ENCODE results near the gene SLC39A5. TPM values are rescaled to one million over a fixed set of nuclear protein-coding genes. Genes with fewer than 3 reads are reported as not detected.

SLC39A5 gene
- total and polyA plus RNA-seq, 2 of the 8 experiments (the other 6 are each of a cell fraction or from before 2014, with no cell fraction given), result 0.27 TPM; not detected in 1

DNA sequence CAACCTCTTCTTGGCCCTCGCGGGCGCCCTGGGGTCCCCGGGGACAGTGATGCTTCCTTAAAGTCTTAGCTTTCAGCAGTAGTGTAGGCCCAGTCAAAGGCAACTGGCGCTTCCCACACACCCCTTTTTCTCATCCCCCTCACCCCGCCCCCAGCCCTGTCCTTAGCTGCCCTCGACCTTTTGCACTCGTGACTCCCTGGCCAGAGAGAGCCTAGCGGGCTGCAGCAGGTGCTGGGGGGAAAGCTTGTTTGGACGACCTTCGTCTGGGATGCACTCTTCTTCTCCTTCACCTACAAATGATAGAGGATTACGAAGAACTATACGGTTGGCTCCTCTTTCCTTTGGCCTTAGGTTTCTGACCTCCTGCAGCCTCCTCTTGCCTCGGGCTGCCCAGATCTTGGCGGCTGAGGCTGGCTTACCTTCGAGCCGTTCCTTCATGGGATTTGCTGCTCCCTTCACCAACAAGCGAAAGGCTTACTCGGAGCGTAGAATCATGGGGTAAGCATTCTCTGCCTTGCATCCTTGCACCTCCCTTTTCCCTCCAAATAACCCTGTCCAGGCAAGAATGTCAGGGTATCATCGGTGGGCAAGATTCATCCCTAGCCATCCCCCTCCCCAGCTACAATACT is 37.7 kb downstream of the SLC39A5 start:
- no peak overlapping the region for H3K23ac ChIP-seq (ENCODE audit: insufficient read length)
- no peak overlapping the region for H2BK20ac ChIP-seq (ENCODE audit: low read length)
- H3K9me3 ChIP-seq (ENCODE audit: insufficient read depth in 2 of 2, low read depth in 1 of 2, low read length in 1 of 2), result no peaks in the 10 kb centered on the region
- no peaks in the 10 kb centered on the region for H3K27me3 ChIP-seq (replicated peaks in 1 of 4; ENCODE audit: control insufficient read depth in 3 of 4, extremely low read depth in 1 of 4, insufficient read depth in 3 of 4, low read length in 3 of 4)
- H3K36me3 ChIP-seq (ENCODE audit: control insufficient read depth in 2 of 4, insufficient read depth in 4 of 4, low read length in 3 of 4), result peaks cover 0 to 26% (median 4%) of the 10 kb centered on the region in 4 experiments; a peak in 3 of 8 replicates
- WGBS, 2 experiments (ENCODE audit: extremely low coverage in 1 of 2, insufficient coverage in 1 of 2, insufficient read length in 1 of 2, insufficient replicate concordance in 2 of 2, low coverage in 1 of 2, low lambda C conversion rate in 2 of 2, missing lambda C conversion rate in 1 of 2), result 33% methylated on average over 21 of the region's 21 CpGs; no CpG with 5 or more reads in 1 of the 2 experiments
- no peak overlapping the region for H4K5ac ChIP-seq (ENCODE audit: insufficient read length, low read depth, low read length)
- CTCF ChIA-PET (ENCODE audit: partially characterized antibody), result interaction anchor here (0.5 to 4.5 kb wide), 22 partner anchors 8 to 387 kb away, joined by 3 to 26 read pairs (median 4); partner anchors contain the start of genes ANKRD52 and RNF41
- H3K56ac ChIP-seq (replicated peaks; ENCODE audit: insufficient read length, low read depth, low read length), result no peak overlapping the region
- H3K18ac ChIP-seq (ENCODE audit: extremely low read depth, low read length), result no peak overlapping the region
- H3K9ac ChIP-seq (replicated peaks in 1 of 4; ENCODE audit: extremely low read depth in 1 of 4, low read depth in 3 of 4, low read length in 3 of 4), result peak overlapping the region in 2 of 4 experiments; percentile 13 to 84; a peak in 4 of 7 replicates
- POLR2A ChIA-PET (ENCODE audit: partially characterized antibody), result interaction anchor here (0.6 to 2.8 kb wide), 31 partner anchors 9 to 150 kb away, joined by 3 to 24 read pairs (median 4); partner anchors contain the start of genes ANKRD52, CS, MYL6 and RNF41
- H2BK12ac ChIP-seq (ENCODE audit: low read depth, low read length), result no peak overlapping the region; the same call in 1 of the 2 replicates
- H2AFZ ChIP-seq (ENCODE audit: low read length), result peak overlapping the region; percentile 72; the same call in 1 of the 2 replicates
- H3K27ac ChIP-seq (ENCODE audit: low read depth, low read length), result no peak overlapping the region
- no peak overlapping the region for H2BK5ac ChIP-seq (ENCODE audit: low read depth, low read length)
- no peak overlapping the region for H2BK15ac ChIP-seq (ENCODE audit: low read length)
- H3K4me1 ChIP-seq (replicated peaks in 1 of 4; ENCODE audit: control insufficient read depth in 3 of 4, insufficient read depth in 4 of 4, low read length in 3 of 4), result peaks cover 0 to 9% (median 3%) of the 10 kb centered on the region in 4 experiments; a peak in 4 of 7 replicates
- H3K4me3 ChIP-seq (ENCODE audit: extremely low read depth in 1 of 4, insufficient read depth in 2 of 4, low read depth in 3 of 4, low read length in 4 of 4), result peak overlapping the region; percentile 82 to 88 (median 87)
- H3K14ac ChIP-seq (ENCODE audit: insufficient read length), result no peak overlapping the region
- peaks cover 7% of the 10 kb centered on the region; the same call in 1 of the 2 replicates for H3K23me2 ChIP-seq (ENCODE audit: low read depth, low read length)
- TF ChIP-seq GABPA (IDR thresholded peaks at IDR 0.05; ENCODE audit: borderline replicate concordance, insufficient read depth, low read length) (no peak), KDM1A (IDR thresholded peaks at IDR 0.05; ENCODE audit: borderline replicate concordance, low read length) (no peak), RAD21 (IDR thresholded peaks at IDR 0.05 in 1 of 2, conservative IDR thresholded peaks at IDR 0.05 in 1 of 2; ENCODE audit: low read depth in 2 of 2, low read length in 2 of 2) (no peak), HDAC6 (IDR thresholded peaks at IDR 0.05; ENCODE audit: low read depth, low read length) (no peak)
- H3K79me1 ChIP-seq (ENCODE audit: low read depth, low read length), result no peaks in the 10 kb centered on the region
- no peak for FAIRE-seq
- no peak overlapping the region for H2BK120ac ChIP-seq (replicated peaks; ENCODE audit: low read depth, low read length)
- H4K20me1 ChIP-seq (replicated peaks in 1 of 2; ENCODE audit: control insufficient read depth in 1 of 2, insufficient read depth in 2 of 2, low read length in 2 of 2), result peaks cover 0 to 2% of the 10 kb centered on the region in 2 experiments
- H3K4ac ChIP-seq (replicated peaks; ENCODE audit: insufficient read length, low read depth, low read length), result no peak overlapping the region
- no peaks in the 10 kb centered on the region for H3K79me2 ChIP-seq (ENCODE audit: control insufficient read depth in 1 of 2, insufficient read depth in 2 of 2, low read length in 2 of 2)
- no peak for DNase-seq (ENCODE audit: low read depth in 1 of 2, low spot score in 2 of 2)
- H4K91ac ChIP-seq (replicated peaks; ENCODE audit: insufficient read length, low read length), result no peak overlapping the region
- H4K8ac ChIP-seq (ENCODE audit: extremely low read depth, insufficient read depth, low read length), result peak overlapping the region; percentile 29; the same call in 1 of the 2 replicates
- peak overlapping the region; percentile 83 to 86 for H3K4me2 ChIP-seq (ENCODE audit: insufficient read depth in 1 of 2, low read depth in 2 of 2, low read length in 2 of 2)
- H2AK5ac ChIP-seq (ENCODE audit: low read depth, low read length), result no peak overlapping the region; the same call in 1 of the 2 replicates
